Activated naive CD8-positive, alpha-beta T cell (primary cell): ENCODE data around the gene CTAGE15.
"Not testable (repeated sequence)": the region's sequence is repeated elsewhere in the genome, so short reads cannot be mapped to it uniquely, and the experiment has no call there.

Source experiments
- H3K27ac Mint-ChIP-seq: one replicate; pipeline ENCODE4 v1.8.0; 2021; ENCODE audit warnings: mixed read lengths
- H3K27me3 Mint-ChIP-seq: one replicate; pipeline ENCODE4 v1.8.0; 2021; ENCODE audit warnings: mixed read lengths
- H3K36me3 Mint-ChIP-seq: one replicate; pipeline ENCODE4 v1.8.0; 2021; ENCODE audit warnings: mixed read lengths
- H3K4me1 Mint-ChIP-seq: one replicate; pipeline ENCODE4 v1.8.0; 2021; ENCODE audit warnings: low read depth, mixed read lengths
- H3K4me3 Mint-ChIP-seq: one replicate; pipeline ENCODE4 v1.8.0; 2021; ENCODE audit warnings: mild to moderate bottlenecking, mixed read lengths
- H3K9me3 Mint-ChIP-seq: one replicate; pipeline ENCODE4 v1.8.0; 2021; ENCODE audit warnings: low read depth, mixed read lengths

Gene CTAGE15

GRCh38 chr7:143615545-143615944 lies 43.9 kb downstream of the CTAGE15 start:
- not testable (repeated sequence) for H3K4me3 Mint-ChIP-seq, H3K27me3 Mint-ChIP-seq, H3K4me1 Mint-ChIP-seq, H3K27ac Mint-ChIP-seq, H3K9me3 Mint-ChIP-seq, H3K36me3 Mint-ChIP-seq

- not testable (repeated sequence) for H3K36me3 Mint-ChIP-seq, H3K27me3 Mint-ChIP-seq, H3K4me1 Mint-ChIP-seq, H3K4me3 Mint-ChIP-seq, H3K27ac Mint-ChIP-seq, H3K9me3 Mint-ChIP-seq
These were observed 45.6 kb downstream of the CTAGE15 start for GRCh38 chr7:143617204-143617603.

- H3K27ac Mint-ChIP-seq, H3K4me1 Mint-ChIP-seq, H3K4me3 Mint-ChIP-seq, H3K9me3 Mint-ChIP-seq, H3K36me3 Mint-ChIP-seq, H3K27me3 Mint-ChIP-seq: not testable (repeated sequence)
These were observed 48.5 kb downstream of the CTAGE15 start for GRCh38 chr7:143620058-143620457.

- not testable (repeated sequence) for H3K4me1 Mint-ChIP-seq, H3K36me3 Mint-ChIP-seq, H3K4me3 Mint-ChIP-seq, H3K27me3 Mint-ChIP-seq, H3K9me3 Mint-ChIP-seq, H3K27ac Mint-ChIP-seq
These were observed 49.0 kb downstream of the CTAGE15 start, which contains the start of gene TCAF2 for GRCh38 chr7:143620646-143621045. TCAF2 (plus strand) TSS chr7:143620974.

- H3K4me1 Mint-ChIP-seq, H3K27ac Mint-ChIP-seq, H3K36me3 Mint-ChIP-seq, H3K27me3 Mint-ChIP-seq, H3K4me3 Mint-ChIP-seq, H3K9me3 Mint-ChIP-seq: not testable (repeated sequence)
These were observed 49.6 kb downstream of the CTAGE15 start for GRCh38 chr7:143621175-143621574.

GRCh38 chr7:143622130-143622529 lies 50.5 kb downstream of the CTAGE15 start:
- not testable (repeated sequence) for H3K4me1 Mint-ChIP-seq, H3K27ac Mint-ChIP-seq, H3K9me3 Mint-ChIP-seq, H3K36me3 Mint-ChIP-seq, H3K27me3 Mint-ChIP-seq, H3K4me3 Mint-ChIP-seq
